NCI-H774 (cell line): ENCODE measurements around the gene ZNF217.
"Not testable (repeated sequence)": the region's sequence is repeated elsewhere in the genome, so short reads cannot be mapped to it uniquely, and the experiment has no call there.

Experiments
- DNase-seq: peaks from one replicate; lab custom pipeline; 2025; lab: John Stamatoyannopoulos, UW

The ZNF217 gene

GRCh38 chr20:53593466-53594007, at the start of gene ZNF217:
Gene ZNF217 (minus strand): TSS chr20:53593839. CDS start chr20:53582826, 11,013 bp downstream.
- DNase-seq, result not testable (repeated sequence)

- no peak for DNase-seq
Measured at GRCh38 chr20:53643031-53643832, 49.6 kb upstream of the ZNF217 start.

GRCh38 chr20:53642196-53643030, 48.8 kb upstream of the ZNF217 start:
- no peak for DNase-seq

DNA sequence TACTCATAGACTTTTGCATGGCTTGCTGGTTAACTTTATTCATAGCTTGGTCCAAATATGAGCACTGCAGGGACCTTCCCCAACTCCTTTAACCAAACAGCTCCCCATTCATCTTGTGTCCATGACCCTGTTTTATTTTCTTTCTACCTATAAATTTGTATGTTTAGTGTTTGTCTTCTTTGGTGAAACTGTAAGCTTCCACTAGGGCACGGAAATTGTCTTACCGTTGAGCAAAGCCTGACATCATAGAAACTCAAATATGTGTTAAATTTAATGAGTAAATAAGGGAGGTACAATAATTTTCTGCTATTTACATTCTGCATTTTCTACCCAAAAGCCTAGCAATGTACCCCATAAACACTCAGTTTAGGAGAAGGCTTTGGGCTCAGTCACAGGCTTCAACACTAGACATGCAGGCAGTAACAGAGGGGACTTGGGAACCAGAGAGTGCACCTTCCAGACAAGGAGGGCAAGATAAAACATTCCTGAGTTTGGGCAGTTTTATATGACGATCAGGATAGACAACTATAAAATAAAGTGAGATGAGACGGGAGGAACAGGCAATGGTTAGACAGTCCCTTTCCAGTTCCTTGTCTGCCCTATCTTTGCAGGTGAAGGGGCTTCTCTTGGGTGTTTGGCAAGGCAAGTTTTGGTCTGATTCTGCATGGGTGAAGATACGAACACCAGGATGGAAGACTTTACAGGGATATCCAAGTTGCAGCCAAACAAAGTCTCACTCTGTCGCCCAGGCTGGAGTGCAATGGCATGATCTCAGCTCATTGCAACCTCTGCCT, 46.2 kb upstream of the ZNF217 start:
- no peak for DNase-seq

- DNase-seq, result no peak
Measured at GRCh38 chr20:53639128-53639527, 45.5 kb upstream of the ZNF217 start.

DNA sequence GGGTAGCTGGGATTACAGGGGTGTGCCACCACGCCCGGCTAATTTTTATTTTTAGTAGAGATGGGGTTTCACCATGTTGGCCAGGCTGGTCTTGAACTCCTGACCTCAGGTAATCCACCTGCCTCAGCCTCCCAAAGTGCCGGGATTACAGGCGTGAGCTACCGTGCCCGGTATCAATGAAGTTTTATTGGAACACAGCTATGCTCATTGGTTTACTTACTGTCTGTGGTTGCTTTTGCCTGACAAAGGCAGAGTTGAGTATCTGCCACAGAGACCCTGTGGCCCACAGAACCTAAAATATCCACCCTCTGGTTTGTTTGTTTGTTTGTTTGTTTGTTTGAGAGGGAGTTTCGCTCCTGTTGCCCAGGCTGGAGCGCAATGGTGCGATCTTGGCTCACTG, 43.7 kb upstream of the ZNF217 start:
- not testable (repeated sequence) for DNase-seq

DNA sequence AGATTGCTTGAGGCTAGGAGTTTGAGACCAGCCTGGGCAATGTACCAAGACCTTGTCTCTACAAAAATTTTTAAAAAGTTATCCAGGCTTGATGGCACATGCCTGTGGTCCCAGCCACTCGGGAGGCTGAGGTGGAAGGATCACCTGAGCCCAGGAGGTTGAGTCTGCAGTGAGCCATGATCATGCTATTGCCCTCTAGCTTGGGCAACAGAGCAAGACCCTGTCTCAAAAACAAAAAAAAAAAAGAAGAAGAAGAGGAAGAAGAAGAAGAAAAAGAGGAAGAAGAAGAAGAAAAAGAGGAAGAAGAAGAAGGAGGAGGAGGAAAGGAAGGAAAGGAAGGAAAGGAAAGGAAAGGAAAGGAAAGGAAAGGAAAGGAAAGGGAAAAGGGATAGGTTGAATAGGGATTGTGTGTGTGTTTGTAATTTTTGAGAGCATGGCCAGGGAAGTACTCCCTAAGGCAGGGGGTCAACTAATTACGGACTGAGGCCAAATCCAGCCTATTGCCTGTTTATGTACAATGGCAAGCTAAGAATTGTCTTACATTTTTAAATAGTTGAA, 43.0 kb upstream of the ZNF217 start:
- no peak for DNase-seq

GRCh38 chr20:53635221-53635620, 41.6 kb upstream of the ZNF217 start:
- no peak for DNase-seq

DNA sequence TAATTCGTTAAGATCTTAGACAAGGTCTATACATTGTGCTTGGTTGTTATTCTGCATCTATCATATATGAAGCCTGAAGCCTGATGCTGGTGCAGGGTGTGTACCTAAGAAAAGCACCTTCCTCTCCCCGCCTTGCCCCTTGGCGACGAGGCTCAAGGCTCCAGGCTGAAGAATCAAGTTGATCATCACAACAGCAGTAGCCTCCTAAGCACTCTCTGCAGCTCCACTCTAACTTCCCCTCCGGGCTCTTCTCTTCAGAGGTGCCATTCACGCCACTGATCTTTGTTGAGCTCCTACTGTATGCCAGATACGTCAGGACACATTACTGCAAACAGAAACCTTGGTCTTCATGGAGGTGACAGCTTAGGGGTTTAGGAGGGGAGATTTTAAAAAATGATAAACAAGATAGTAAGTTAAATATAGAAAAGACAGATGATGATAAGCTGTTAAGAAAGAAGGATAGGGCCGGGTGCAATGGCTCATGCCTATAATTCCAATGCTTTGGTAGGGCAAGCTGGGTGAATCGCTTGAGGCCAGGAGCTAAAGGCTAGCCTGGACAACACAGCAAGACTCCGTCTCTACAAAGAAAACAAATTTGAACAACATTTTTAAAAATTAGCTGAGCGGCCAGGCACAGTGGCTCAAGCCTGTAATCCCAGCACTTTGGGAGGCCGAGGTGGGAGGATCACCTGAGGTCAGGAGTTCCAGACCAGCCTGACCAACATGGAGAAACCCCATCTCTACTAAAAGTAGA, 38.4 kb upstream of the ZNF217 start:
- no peak for DNase-seq

DNA sequence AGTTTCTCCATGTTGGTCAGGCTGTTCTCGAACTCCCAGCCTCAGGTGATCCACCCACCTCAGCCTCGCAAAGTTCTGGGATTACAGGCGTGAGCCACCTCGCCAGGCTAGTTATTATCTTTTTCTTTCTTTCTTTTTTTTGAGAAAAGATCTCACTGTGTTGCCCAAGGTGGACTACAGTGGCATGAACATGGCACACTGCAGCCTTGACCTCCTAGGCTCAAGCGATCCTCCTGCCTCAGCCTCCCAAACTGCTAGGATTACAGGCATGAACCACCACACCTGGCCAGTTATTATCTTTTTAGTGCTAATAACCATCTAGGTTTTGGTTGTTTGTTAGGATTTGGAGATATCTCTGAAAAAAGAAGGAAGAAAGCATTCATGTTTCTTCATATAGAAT, 35.8 kb upstream of the ZNF217 start:
- no peak for DNase-seq

DNA sequence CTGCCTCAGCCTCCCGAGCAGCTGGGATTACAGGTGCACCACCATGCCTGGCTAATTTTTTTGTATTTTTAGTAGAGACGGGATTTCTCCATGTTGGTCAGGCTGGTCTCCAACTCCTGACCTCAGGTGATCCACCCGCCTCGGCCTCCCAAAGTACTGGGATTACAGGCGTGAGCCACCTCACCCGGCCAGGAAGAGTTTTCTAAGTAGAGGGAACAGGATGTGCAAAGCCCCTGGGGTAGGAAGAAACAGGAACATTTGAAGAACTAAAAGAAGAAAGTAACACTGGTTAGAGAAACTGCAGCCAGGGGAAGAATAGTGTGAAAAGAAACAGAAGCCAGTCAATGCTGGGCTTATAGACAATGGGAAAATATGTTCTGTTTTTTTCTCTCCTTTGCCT, 35.1 kb upstream of the ZNF217 start:
- not testable (repeated sequence) for DNase-seq

GRCh38 chr20:53628076-53628475, 34.4 kb upstream of the ZNF217 start:
- no peak for DNase-seq

DNA sequence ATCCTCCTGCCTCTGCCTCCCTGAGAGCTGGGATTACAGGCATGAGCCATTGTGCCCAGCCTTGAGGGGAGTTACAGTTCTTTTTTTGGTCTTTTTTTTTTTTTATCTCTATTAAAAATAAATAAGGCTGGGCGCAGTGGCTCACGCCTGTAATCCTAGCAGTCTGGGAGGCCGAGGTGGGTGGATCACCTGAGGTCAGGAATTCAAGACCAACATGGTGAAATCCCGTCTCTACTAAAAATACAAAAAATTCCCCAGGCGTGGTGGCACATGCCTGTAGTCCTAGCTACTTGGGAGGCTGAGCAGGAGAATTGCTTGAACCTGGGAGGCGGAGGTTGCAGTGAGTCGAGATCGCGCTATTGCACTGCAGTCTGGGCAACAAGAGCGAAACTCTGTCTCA, 33.4 kb upstream of the ZNF217 start:
- not testable (repeated sequence) for DNase-seq

- no peak for DNase-seq
Measured at GRCh38 chr20:53626584-53626983, 32.9 kb upstream of the ZNF217 start.

DNA sequence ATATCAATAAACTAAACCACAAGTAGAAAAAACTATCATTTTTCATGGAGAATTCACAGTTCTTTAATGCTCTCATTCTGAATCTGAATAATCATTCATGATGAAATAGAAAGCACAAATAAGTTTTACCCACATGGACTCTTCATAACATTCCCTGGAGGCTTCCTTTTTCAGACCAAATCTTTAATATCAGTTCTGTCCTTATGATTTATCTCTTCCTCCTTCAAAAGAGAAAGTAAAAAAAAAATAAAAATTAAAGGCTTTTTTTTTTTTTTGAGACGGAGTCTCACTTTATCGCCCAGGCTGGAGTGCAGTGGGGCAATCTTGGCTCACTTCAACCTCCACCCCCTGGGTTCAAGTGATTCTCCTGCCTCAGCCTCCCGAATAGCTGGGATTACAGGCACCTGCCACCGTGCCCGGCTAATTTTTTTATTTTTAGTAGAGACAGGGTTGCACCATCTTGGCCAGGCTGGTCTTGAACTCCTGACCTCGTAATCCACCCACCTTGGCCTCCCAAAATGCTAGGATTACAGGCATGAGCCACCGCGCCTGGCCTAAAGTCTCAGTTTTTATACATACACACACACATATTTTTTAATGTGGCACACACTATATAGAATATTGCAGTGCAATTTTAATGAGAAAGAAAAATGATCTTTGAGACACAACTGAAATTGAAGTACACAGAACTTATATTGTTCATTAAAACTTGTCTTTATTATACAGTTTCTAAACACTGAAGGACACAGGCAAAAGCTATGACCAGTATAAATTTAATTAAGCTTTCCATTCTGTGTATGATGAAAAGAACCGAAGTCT, 31.9 kb upstream of the ZNF217 start:
- DNase-seq, result no peak

- DNase-seq, result not testable (repeated sequence)
Measured at GRCh38 chr20:53624927-53625250, 31.2 kb upstream of the ZNF217 start.

DNA sequence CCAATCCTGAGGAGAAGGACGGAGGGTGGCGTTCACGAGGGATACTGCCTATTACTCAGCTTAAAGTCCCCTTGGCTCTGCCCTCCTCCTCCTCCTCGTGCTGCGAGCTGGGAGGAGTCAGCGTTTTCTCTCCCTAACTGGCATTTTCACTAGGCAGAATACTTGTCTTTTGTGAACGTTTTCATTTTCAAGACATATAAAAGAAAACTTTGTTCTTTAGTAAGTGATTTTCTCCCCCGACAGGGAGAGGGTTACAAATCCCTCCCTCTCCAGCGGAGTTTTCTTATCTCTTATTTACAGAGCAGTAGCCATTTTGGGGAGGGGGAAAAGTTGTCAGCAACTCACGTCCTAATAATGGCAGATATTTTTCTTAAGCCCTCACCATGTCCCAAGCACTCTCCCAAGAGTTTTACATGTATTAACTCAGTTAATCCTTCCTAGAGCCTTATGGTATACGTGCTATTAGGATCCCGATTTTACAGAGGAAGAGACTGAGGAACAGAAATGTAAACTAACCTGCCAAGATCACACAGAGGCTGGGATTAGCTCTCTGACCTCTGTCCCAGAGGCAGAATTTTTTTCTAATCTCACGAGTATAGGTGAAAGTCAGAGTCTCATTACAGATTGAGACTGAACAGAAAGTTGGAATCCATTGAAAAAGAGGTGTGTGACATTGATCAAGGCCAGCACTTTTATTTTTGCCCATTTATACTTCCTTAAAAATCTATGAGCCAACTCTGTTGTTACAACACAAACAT, 30.0 kb upstream of the ZNF217 start:
- no peak for DNase-seq

DNA sequence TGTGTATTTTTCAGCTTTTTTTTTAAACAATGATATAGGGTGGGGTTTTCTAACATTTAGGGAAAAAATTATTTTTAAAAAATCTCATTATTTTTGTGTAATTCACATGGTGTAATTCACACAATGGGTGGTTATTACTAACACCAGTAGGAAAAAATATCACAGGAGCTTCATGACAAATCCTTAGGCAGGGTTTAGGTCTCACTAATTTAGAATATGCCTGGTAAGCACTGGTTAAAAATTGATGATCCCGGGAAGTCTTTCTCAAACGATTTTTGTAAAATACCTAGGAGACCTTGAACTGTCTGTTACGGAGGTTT, 29.5 kb upstream of the ZNF217 start:
- no peak for DNase-seq

- no peak for DNase-seq
Measured at GRCh38 chr20:53622247-53623133, 28.9 kb upstream of the ZNF217 start.
